Measurements from ENCODE around the gene SERPINE1. TPM values are rescaled to one million over a fixed set of nuclear protein-coding genes. Genes with fewer than 3 reads are reported as not detected.

Gene SERPINE1
- total RNA-seq, 1 experiment from 2014 or later, result 12.8 TPM

- DNase-seq (ENCODE audit: low read depth, low spot score), result no peak
- CTCF ChIA-PET, result interaction anchor here (1.3 kb wide), 1 partner anchor 11 kb away, joined by 5 read pairs; no protein-coding TSS in a partner anchor
- no TSS peak for BruUV-seq (replicated peaks)
- H3K4me3 ChIP-seq (replicated peaks in 1 of 2; ENCODE audit: low read depth in 1 of 2, low read length in 2 of 2), result no peak overlapping the region
- no peak overlapping the region for H3K27ac ChIP-seq (ENCODE audit: low read depth, low read length)
- RAD21 ChIA-PET (ENCODE audit: low non-redundant PET in 1 of 2, low total read pairs in 2 of 2, uncharacterized antibody in 2 of 2, unreplicated experiment in 2 of 2), result no interaction called here
- no peaks in the 10 kb centered on the region for H4K20me1 ChIP-seq (ENCODE audit: insufficient read depth)
- intact Hi-C loops (cut with micrococcal nuclease), result no loop called here
- no peaks in the 10 kb centered on the region for H3K9me2 ChIP-seq (ENCODE audit: insufficient read depth)
- TF ChIP-seq EZH2 (IDR thresholded peaks at IDR 0.05), result no peak
- TF ChIP-seq JUND (IDR thresholded peaks at IDR 0.05), result no peak
- TF ChIP-seq POLR2AphosphoS5 (IDR thresholded peaks at IDR 0.05; ENCODE audit: low read depth, low read length), result no peak
- TF ChIP-seq ATF3 (IDR thresholded peaks at IDR 0.05), result no peak
- TF ChIP-seq POLR2A (IDR thresholded peaks at IDR 0.05; ENCODE audit: borderline replicate concordance, extremely low read depth, insufficient read depth, insufficient read length), result no peak
- TF ChIP-seq EZH2phosphoT487 (IDR thresholded peaks at IDR 0.05; ENCODE audit: borderline replicate concordance), result no peak
- no peak for TF ChIP-seq ELF1 (IDR thresholded peaks at IDR 0.05; ENCODE audit: borderline replicate concordance, low read depth)
- no peak for TF ChIP-seq MAX (IDR thresholded peaks at IDR 0.05)
- TF ChIP-seq SP1 (IDR thresholded peaks at IDR 0.05; ENCODE audit: low read depth), result no peak
- no peak for TF ChIP-seq RAD21 (IDR thresholded peaks at IDR 0.05; ENCODE audit: low read depth)
- no peak for TF ChIP-seq YY1 (IDR thresholded peaks at IDR 0.05; ENCODE audit: extremely low read depth, insufficient replicate concordance, low read depth, low read length)
- no peak for TF ChIP-seq SRF (IDR thresholded peaks at IDR 0.05; ENCODE audit: low read depth)
- TF ChIP-seq CBX3 (IDR thresholded peaks at IDR 0.05; ENCODE audit: low read depth), result no peak
- TF ChIP-seq EGR1 (IDR thresholded peaks at IDR 0.05; ENCODE audit: low read depth), result no peak
- no peak for TF ChIP-seq ZNF274 (IDR thresholded peaks at IDR 0.05; ENCODE audit: low read depth, low read length)
- no peak for TF ChIP-seq ZBTB33 (IDR thresholded peaks at IDR 0.05; ENCODE audit: extremely low read depth, insufficient replicate concordance, low read length)
- no peak for TF ChIP-seq CEBPB (IDR thresholded peaks at IDR 0.05; ENCODE audit: low read depth)
- TF ChIP-seq REST (IDR thresholded peaks at IDR 0.05; ENCODE audit: low read depth), result no peak
- TF ChIP-seq FOSL1 (IDR thresholded peaks at IDR 0.05; ENCODE audit: low read depth), result no peak
- POLR2A ChIA-PET, result no interaction called here
- no peaks in the 10 kb centered on the region for H3K79me2 ChIP-seq (ENCODE audit: insufficient read depth, low read length)
- H3K36me3 ChIP-seq (ENCODE audit: control insufficient read depth in 1 of 2, insufficient read depth in 2 of 2, low read length in 2 of 2), result no peaks in the 10 kb centered on the region
- peaks cover 32 to 56% of the 10 kb centered on the region in 2 experiments for H3K4me1 ChIP-seq (ENCODE audit: control insufficient read depth in 1 of 2, insufficient read depth in 2 of 2, low read length in 2 of 2)
- no peaks in the 10 kb centered on the region for H3K27me3 ChIP-seq (ENCODE audit: insufficient read depth, low read length)
- H3K4me2 ChIP-seq (ENCODE audit: low read length), result no peak overlapping the region
- no peak overlapping the region for H3K9ac ChIP-seq (ENCODE audit: low read length)
- no peak for ATAC-seq
- no peaks in the 10 kb centered on the region for H3K9me3 ChIP-seq (ENCODE audit: control insufficient read depth in 1 of 2, insufficient read depth in 1 of 2, low read depth in 1 of 2, low read length in 2 of 2)
- no peak overlapping the region for H2AFZ ChIP-seq (ENCODE audit: low read depth, low read length, poor library complexity, severe bottlenecking)
These were observed 20.5 kb upstream of the SERPINE1 start for GRCh38 chr7:101106386-101106785.
